HepG2 (cell line): Measurements from ENCODE around the gene DCDC1. TPM values are rescaled to one million over a fixed set of nuclear protein-coding genes. Genes with fewer than 3 reads are reported as not detected.
A peak's percentile ranks its signal among the peaks of the same experiment; 100 is the strongest.

ENCODE experiments used
- ATRX ChIP-seq: sonication (generic); formaldehyde crosslinking; IDR thresholded peaks from 2 replicates; pipeline ENCODE4 v1.4.0; 2020; ENCODE audit warnings: missing genetic modification reagents, borderline replicate concordance
- BRF2 ChIP-seq: sonication (generic); formaldehyde crosslinking; IDR thresholded peaks from 2 replicates; pipeline ENCODE4 v1.8.1; 2022; ENCODE audit warnings: mild to moderate bottlenecking, missing genetic modification reagents
- ELF4 ChIP-seq: sonication (generic); formaldehyde crosslinking; IDR thresholded peaks from 2 replicates; pipeline ENCODE4 v1.5.0; 2020; ENCODE audit warnings: missing genetic modification reagents, mild to moderate bottlenecking, moderate library complexity, borderline replicate concordance
- GABPA ChIP-seq, 2 experiments: IDR thresholded peaks; 2 replicates each; pipeline ENCODE4 v1.6.1; 2011 to 2016; ENCODE audit warnings: low read depth in 2 of 2, low read length in 1 of 2, missing biosample characterization in 1 of 2, missing genetic modification characterization in 1 of 2
- HDAC1 ChIP-seq: sonication (generic); formaldehyde crosslinking; IDR thresholded peaks from 2 replicates; pipeline ENCODE4 v1.5.1; 2020; ENCODE audit warnings: mild to moderate bottlenecking, missing genetic modification reagents
- JARID2 ChIP-seq: sonication (generic); formaldehyde crosslinking; IDR thresholded peaks from 2 replicates; pipeline ENCODE4 v1.8.1; 2023; ENCODE audit warnings: missing genetic modification reagents, inconsistent platforms; ENCODE audit not compliant: insufficient replicate concordance
- LRRFIP1 ChIP-seq: sonication (generic); formaldehyde crosslinking; conservative IDR thresholded peaks from 2 replicates; pipeline ENCODE4 v1.4.0; 2020; ENCODE audit warnings: missing genetic modification reagents
- NCOA1 ChIP-seq: sonication (generic); formaldehyde crosslinking; IDR thresholded peaks from 2 replicates; pipeline ENCODE4 v1.9.0; 2021; ENCODE audit warnings: missing genetic modification reagents
- NR3C1 ChIP-seq: sonication (generic); formaldehyde crosslinking; IDR thresholded peaks from 2 replicates; pipeline ENCODE4 v1.4.0; 2020; ENCODE audit warnings: missing genetic modification reagents
- PITX1 ChIP-seq: sonication (generic); formaldehyde crosslinking; IDR thresholded peaks from 2 replicates; pipeline ENCODE4 v1.5.1; 2020; ENCODE audit warnings: mild to moderate bottlenecking, missing genetic modification reagents
- YEATS4 ChIP-seq: sonication (generic); formaldehyde crosslinking; IDR thresholded peaks from 2 replicates; pipeline ENCODE4 v1.4.0; 2020; ENCODE audit warnings: missing genetic modification reagents, borderline replicate concordance
- ZNF230 ChIP-seq: sonication (generic); formaldehyde crosslinking; IDR thresholded peaks from 2 replicates; pipeline ENCODE4 v1.4.0; 2020; ENCODE audit warnings: mild to moderate bottlenecking, missing genetic modification reagents
- ZNF251 ChIP-seq: sonication (generic); formaldehyde crosslinking; IDR thresholded peaks from 2 replicates; pipeline ENCODE4 v1.9.0; 2021; ENCODE audit warnings: mild to moderate bottlenecking, missing genetic modification reagents
- ZNF446 ChIP-seq: sonication (generic); formaldehyde crosslinking; IDR thresholded peaks from 2 replicates; pipeline ENCODE4 v1.5.0; 2020; ENCODE audit warnings: mild to moderate bottlenecking, missing genetic modification reagents
- ZNF614 ChIP-seq: IDR thresholded peaks from 2 replicates; pipeline ENCODE4 v1.6.1; 2018; ENCODE audit warnings: missing biosample characterization, missing genetic modification reagents, inconsistent platforms, borderline replicate concordance
- ZNF850 ChIP-seq: sonication (generic); formaldehyde crosslinking; conservative IDR thresholded peaks from 2 replicates; pipeline ENCODE4 v1.9.0; 2021; ENCODE audit warnings: mild to moderate bottlenecking, missing genetic modification reagents
- ZZZ3 ChIP-seq: sonication (generic); formaldehyde crosslinking; IDR thresholded peaks from 2 replicates; pipeline ENCODE4 v1.4.0; 2020; ENCODE audit warnings: missing genetic modification reagents, mild to moderate bottlenecking, borderline replicate concordance
- polyA plus RNA-seq, 8 experiments: library from polyadenylated mRNA; depleted of rRNA in 3 of 8; stranded (reverse) in 7 of 8; unstranded in 1 of 8; fragments of >200 nt; fragmentation: Illumina TruSeq in 4 of 8; extraction: Trizol in 4 of 8; gene quantifications; 2 replicates each; pipeline versions ENCODE4 v1.2.1 to v1.2.3, GENCODE V29; 2011 to 2016; ENCODE audit warnings: low read depth in 4 of 8, missing spikeins in 1 of 8, mixed read lengths in 1 of 8; ENCODE audit not compliant: insufficient read depth in 1 of 8
- total RNA-seq, 5 experiments: library from RNA; depleted of rRNA; stranded (reverse); fragments of >200 nt; fragmentation: Illumina TruSeq; extraction: Trizol; gene quantifications; 2 replicates each; pipeline ENCODE4 v1.2.3, GENCODE V29; 2016; ENCODE audit warnings: low read depth in 1 of 5
- TF ChIP-seq, protein P1 (sequence below): sonication (generic); formaldehyde crosslinking; IDR thresholded peaks from 2 replicates; pipeline ENCODE4 v1.5.0; 2020; ENCODE audit warnings: missing genetic modification reagents
- TF ChIP-seq, protein P2 (sequence below): sonication (generic); formaldehyde crosslinking; IDR thresholded peaks from 2 replicates; pipeline ENCODE4 v1.4.0; 2020; ENCODE audit warnings: missing genetic modification reagents, borderline replicate concordance

The DCDC1 gene
- total and polyA plus RNA-seq, 2 of the 13 experiments (the other 11 are each of a cell fraction or from before 2014, with no cell fraction given): 0.12 to 0.27 TPM

GRCh38 chr11:31369348-31370329, at the start of gene DCDC1, which contains the start of gene DNAJC24 (continued):
- TF ChIP-seq, protein P1, sequence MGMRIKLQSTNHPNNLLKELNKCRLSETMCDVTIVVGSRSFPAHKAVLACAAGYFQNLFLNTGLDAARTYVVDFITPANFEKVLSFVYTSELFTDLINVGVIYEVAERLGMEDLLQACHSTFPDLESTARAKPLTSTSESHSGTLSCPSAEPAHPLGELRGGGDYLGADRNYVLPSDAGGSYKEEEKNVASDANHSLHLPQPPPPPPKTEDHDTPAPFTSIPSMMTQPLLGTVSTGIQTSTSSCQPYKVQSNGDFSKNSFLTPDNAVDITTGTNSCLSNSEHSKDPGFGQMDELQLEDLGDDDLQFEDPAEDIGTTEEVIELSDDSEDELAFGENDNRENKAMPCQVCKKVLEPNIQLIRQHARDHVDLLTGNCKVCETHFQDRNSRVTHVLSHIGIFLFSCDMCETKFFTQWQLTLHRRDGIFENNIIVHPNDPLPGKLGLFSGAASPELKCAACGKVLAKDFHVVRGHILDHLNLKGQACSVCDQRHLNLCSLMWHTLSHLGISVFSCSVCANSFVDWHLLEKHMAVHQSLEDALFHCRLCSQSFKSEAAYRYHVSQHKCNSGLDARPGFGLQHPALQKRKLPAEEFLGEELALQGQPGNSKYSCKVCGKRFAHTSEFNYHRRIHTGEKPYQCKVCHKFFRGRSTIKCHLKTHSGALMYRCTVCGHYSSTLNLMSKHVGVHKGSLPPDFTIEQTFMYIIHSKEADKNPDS (CRISPR knock-in tag): no peak
- TF ChIP-seq ZNF446 (CRISPR knock-in tag): no peak
- TF ChIP-seq NR3C1 (CRISPR knock-in tag): no peak
- TF ChIP-seq LRRFIP1 (CRISPR knock-in tag): no peak
- no peak for TF ChIP-seq ZNF850
- peak; percentile 57; the same call in 1 of the 2 replicates for TF ChIP-seq ELF4 (CRISPR knock-in tag)
- TF ChIP-seq YEATS4 (CRISPR knock-in tag): peak; percentile 77
- TF ChIP-seq ZNF614 (CRISPR knock-in tag): peak; percentile 78; the same call in 1 of the 2 replicates
- TF ChIP-seq BRF2: no peak
- TF ChIP-seq ZNF230: peak; percentile 71; the same call in 1 of the 2 replicates
- peak; percentile 99 for TF ChIP-seq GABPA (IDR thresholded peaks at IDR 0.05; ENCODE audit: low read depth, low read length)
- peak; percentile 99 for TF ChIP-seq GABPA (CRISPR knock-in tag; IDR thresholded peaks at IDR 0.05; ENCODE audit: low read depth)
- TF ChIP-seq JARID2 (CRISPR knock-in tag): no peak
- no peak for TF ChIP-seq NCOA1 (CRISPR knock-in tag)
- peak; percentile 86 for TF ChIP-seq HDAC1 (CRISPR knock-in tag)
- TF ChIP-seq ZZZ3: peak; percentile 78; the same call in 1 of the 2 replicates
- no peak for TF ChIP-seq ATRX (CRISPR knock-in tag)
- no peak for TF ChIP-seq ZNF251 (CRISPR knock-in tag)
- TF ChIP-seq PITX1 (CRISPR knock-in tag): peak; percentile 62; the same call in 1 of the 2 replicates
- TF ChIP-seq, protein P2, sequence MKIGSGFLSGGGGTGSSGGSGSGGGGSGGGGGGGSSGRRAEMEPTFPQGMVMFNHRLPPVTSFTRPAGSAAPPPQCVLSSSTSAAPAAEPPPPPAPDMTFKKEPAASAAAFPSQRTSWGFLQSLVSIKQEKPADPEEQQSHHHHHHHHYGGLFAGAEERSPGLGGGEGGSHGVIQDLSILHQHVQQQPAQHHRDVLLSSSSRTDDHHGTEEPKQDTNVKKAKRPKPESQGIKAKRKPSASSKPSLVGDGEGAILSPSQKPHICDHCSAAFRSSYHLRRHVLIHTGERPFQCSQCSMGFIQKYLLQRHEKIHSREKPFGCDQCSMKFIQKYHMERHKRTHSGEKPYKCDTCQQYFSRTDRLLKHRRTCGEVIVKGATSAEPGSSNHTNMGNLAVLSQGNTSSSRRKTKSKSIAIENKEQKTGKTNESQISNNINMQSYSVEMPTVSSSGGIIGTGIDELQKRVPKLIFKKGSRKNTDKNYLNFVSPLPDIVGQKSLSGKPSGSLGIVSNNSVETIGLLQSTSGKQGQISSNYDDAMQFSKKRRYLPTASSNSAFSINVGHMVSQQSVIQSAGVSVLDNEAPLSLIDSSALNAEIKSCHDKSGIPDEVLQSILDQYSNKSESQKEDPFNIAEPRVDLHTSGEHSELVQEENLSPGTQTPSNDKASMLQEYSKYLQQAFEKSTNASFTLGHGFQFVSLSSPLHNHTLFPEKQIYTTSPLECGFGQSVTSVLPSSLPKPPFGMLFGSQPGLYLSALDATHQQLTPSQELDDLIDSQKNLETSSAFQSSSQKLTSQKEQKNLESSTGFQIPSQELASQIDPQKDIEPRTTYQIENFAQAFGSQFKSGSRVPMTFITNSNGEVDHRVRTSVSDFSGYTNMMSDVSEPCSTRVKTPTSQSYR: no peak
